Ascending aorta (tissue), 2 donors: Measurements from ENCODE around the gene PCBP3. TPM values are rescaled to one million over a fixed set of nuclear protein-coding genes. Genes with fewer than 3 reads are reported as not detected.
"Not testable (repeated sequence)": the region's sequence is repeated elsewhere in the genome, so short reads cannot be mapped to it uniquely, and the experiment has no call there.

ENCODE experiments used
- DNase-seq, 2 donors: peaks; one replicate each; pipeline ENCODE4 v3.0.0-alpha.2; 2019; ENCODE audit warnings: low spot score in 2 of 2
- H3K27ac ChIP-seq, 2 donors: fragments of 200-600 bp; sonication (generic); one replicate each; pipeline ENCODE4 v1.5.1; 2016 to 2017; ENCODE audit warnings: mild to moderate bottlenecking in 1 of 2
- H3K27me3 ChIP-seq: fragments of 200-600 bp; sonication (generic); one replicate; pipeline ENCODE4 v1.5.1; 2017
- H3K36me3 ChIP-seq, 2 donors: fragments of 200-600 bp; sonication (generic); one replicate each; pipeline ENCODE4 v1.5.1; 2016
- H3K4me1 ChIP-seq, 2 donors: fragments of 200-600 bp; sonication (generic); one replicate each; pipeline ENCODE4 v1.5.1; 2016 to 2017; ENCODE audit warnings: mild to moderate bottlenecking in 1 of 2
- H3K4me3 ChIP-seq, 2 donors: fragments of 200-600 bp; sonication (generic); one replicate each; pipeline ENCODE4 v1.5.1; 2016 to 2017; ENCODE audit warnings: mild to moderate bottlenecking in 1 of 2
- H3K9me3 ChIP-seq, 2 donors: fragments of 200-600 bp; sonication (generic); one replicate each; pipeline ENCODE4 v1.5.1; 2016
- CTCF ChIP-seq, 3 experiments: fragments of 200-600 bp in 2 of 3; fragments of 450-650 bp in 1 of 3; sonication (generic) in 2 of 3; IDR thresholded peaks; one replicate each; pipeline ENCODE4 v1.5.1; 2016 to 2019; ENCODE audit warnings: antibody characterized with exemption in 3 of 3, mild to moderate bottlenecking in 1 of 3, moderate library complexity in 1 of 3
- intact Hi-C: fragments of 100-400 bp; cut with DNase I; formaldehyde crosslinking; loops from one replicate; pipeline ENCODE4 v1.15.1; 2023
- total RNA-seq: library from RNA; depleted of rRNA; stranded (reverse); fragments of >200 nt; gene quantifications from one replicate; pipeline ENCODE4 v1.1.0, GENCODE V29; 2016

PCBP3 gene
- total RNA-seq, 1 donor from 2014 or later, result not detected

GRCh38 chr21:45607021-45607908 is 36.3 kb upstream of the PCBP3 start:
- H3K27ac ChIP-seq, result no peak overlapping the region
- H3K27me3 ChIP-seq, result no peaks in the 10 kb centered on the region
- no peaks in the 10 kb centered on the region for H3K4me1 ChIP-seq
- no peak for TF ChIP-seq CTCF (IDR thresholded peaks at IDR 0.05)
- no peak overlapping the region for H3K4me3 ChIP-seq
- intact Hi-C loops, result no loop called here
- peak in 1 of 2 donors; percentile 43 for DNase-seq
- no peaks in the 10 kb centered on the region for H3K36me3 ChIP-seq
- peaks cover 0 to 8% of the 10 kb centered on the region in 2 donors for H3K9me3 ChIP-seq

- Histone ChIP-seq H3K4me3 (no peak overlapping the region), H3K27ac (no peak overlapping the region), H3K9me3 (peaks cover 0 to 8% of the 10 kb centered on the region in 2 donors), H3K27me3 (no peaks in the 10 kb centered on the region), H3K36me3 (no peaks in the 10 kb centered on the region), H3K4me1 (no peaks in the 10 kb centered on the region)
- DNase-seq, result peak in 1 of 2 donors; percentile 42
- intact Hi-C loops, result no loop called here
- no peak for TF ChIP-seq CTCF (IDR thresholded peaks at IDR 0.05)
Measured at GRCh38 chr21:45607909-45608295, 35.6 kb upstream of the PCBP3 start.

GRCh38 chr21:45608747-45609470 is 34.6 kb upstream of the PCBP3 start:
- H3K36me3 ChIP-seq, H3K9me3 ChIP-seq, H3K27ac ChIP-seq, H3K4me1 ChIP-seq, H3K27me3 ChIP-seq, intact Hi-C loops, H3K4me3 ChIP-seq: not testable (repeated sequence)
- DNase-seq, result peak in 1 of 2 donors; percentile 34

- intact Hi-C loops, H3K27me3 ChIP-seq, H3K4me1 ChIP-seq, H3K9me3 ChIP-seq, H3K4me3 ChIP-seq, H3K36me3 ChIP-seq, H3K27ac ChIP-seq: not testable (repeated sequence)
- peak in 1 of 2 donors; percentile 18 for DNase-seq
Measured at GRCh38 chr21:45609616-45610015, 33.9 kb upstream of the PCBP3 start.

- no peaks in the 10 kb centered on the region for H3K27me3 ChIP-seq
- H3K4me1 ChIP-seq, result no peaks in the 10 kb centered on the region
- no peaks in the 10 kb centered on the region for H3K9me3 ChIP-seq
- no peak for TF ChIP-seq CTCF (IDR thresholded peaks at IDR 0.05)
- DNase-seq, result peak in 1 of 2 donors; percentile 11
- intact Hi-C loops, result no loop called here
- no peaks in the 10 kb centered on the region for H3K36me3 ChIP-seq
- H3K27ac ChIP-seq, result no peak overlapping the region
- H3K4me3 ChIP-seq, result no peak overlapping the region
Measured at GRCh38 chr21:45611296-45611695, 32.2 kb upstream of the PCBP3 start.

GRCh38 chr21:45611939-45612664 is 31.4 kb upstream of the PCBP3 start:
- TF ChIP-seq CTCF (IDR thresholded peaks at IDR 0.05), result no peak
- no peak overlapping the region for H3K27ac ChIP-seq
- intact Hi-C loops, result no loop called here
- no peak for DNase-seq
- H3K9me3 ChIP-seq, result no peaks in the 10 kb centered on the region
- no peak overlapping the region for H3K4me3 ChIP-seq
- no peaks in the 10 kb centered on the region for H3K36me3 ChIP-seq
- no peaks in the 10 kb centered on the region for H3K27me3 ChIP-seq
- H3K4me1 ChIP-seq, result no peaks in the 10 kb centered on the region

GRCh38 chr21:45612665-45613019 is 30.9 kb upstream of the PCBP3 start:
- H3K4me3 ChIP-seq, intact Hi-C loops, DNase-seq, H3K4me1 ChIP-seq, H3K27me3 ChIP-seq, H3K9me3 ChIP-seq, H3K27ac ChIP-seq, H3K36me3 ChIP-seq: not testable (repeated sequence)
